ENCODE measurements around the gene MOCOS.
"Not testable (repeated sequence)": the region's sequence is repeated elsewhere in the genome, so short reads cannot be mapped to it uniquely, and the experiment has no call there.

Gene MOCOS

DNA sequence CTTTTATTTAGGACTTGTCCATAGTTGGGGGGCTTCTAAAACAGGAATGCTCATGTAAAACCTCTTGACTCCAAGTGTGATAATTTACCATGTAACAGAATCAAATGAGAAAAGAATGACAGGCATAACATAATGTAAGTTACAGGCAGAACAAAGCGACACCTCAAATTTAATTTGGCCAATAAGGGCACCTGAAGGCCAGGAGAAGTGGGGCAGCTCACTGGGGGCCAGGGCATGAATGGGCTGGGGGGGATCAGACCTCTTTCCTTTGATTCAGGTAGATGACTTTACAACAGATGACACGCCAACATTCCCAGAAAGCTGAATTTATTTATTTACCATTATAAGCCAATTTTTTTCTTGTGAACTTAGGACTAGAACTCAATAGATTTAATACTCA is 14.5 kb downstream of the MOCOS start:
- no peak for DNase-seq (ENCODE audit: low read depth in 3 of 3)

DNA sequence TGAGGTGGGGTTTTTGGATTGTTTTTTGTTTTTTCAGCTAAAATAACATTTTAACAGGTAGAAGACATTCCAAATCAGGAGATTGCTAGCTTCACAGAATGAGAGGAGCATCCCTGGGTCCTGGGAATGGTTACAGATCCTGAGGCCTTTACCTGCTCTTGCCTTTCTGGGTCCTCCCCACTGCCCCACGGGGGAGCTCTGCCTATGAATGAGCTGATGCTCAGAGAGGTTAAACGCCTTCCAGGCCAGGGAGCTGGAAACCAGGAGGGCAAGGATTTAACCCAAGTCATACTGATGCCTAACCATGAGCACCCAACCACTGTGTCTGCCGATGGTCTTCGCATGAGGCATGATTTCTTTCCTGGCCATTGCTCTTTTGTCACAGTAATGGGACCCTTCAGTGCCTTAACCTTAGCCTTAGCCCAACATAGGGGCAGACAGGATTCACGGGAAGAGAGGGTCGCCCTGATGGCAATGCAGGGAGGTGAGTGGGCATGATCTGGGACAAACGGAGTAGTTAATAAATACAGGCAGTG is 16.1 kb downstream of the MOCOS start:
- no peak for DNase-seq (ENCODE audit: low read depth in 3 of 3)

GRCh38 chr18:36205166-36205565 is 17.9 kb downstream of the MOCOS start:
- no peak for DNase-seq (ENCODE audit: low read depth in 3 of 3)

- DNase-seq (ENCODE audit: low read depth in 3 of 3) = no peak
Observed at GRCh38 chr18:36207303-36207702, 20.0 kb downstream of the MOCOS start.

GRCh38 chr18:36207969-36208368 is 20.7 kb downstream of the MOCOS start:
- not testable (repeated sequence) for DNase-seq (ENCODE audit: low read depth in 3 of 3)

DNA sequence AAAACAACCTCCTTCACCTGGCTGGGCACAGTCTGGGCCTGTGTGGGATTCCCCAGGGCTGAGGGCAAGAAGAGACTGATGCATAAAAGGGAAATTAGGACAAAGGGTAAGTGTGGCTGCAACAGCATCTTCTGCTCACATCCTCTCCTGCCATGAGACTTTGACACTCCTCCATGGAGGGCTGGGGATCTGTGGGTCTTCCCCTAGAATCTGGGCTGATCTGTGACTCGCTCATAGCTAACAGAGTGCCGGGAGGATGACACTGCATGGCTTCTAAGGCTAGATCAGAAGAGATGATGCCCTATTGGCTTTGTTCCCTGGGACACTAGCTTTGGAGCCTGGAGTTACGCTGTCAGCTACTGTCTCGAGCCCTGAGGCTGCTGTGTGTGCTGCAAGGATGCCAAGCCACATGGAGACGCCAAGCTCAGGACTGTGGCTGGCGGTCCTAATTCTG is 24.3 kb downstream of the MOCOS start:
- DNase-seq (ENCODE audit: low read depth in 3 of 3) = no peak

- no peak for DNase-seq (ENCODE audit: low read depth in 3 of 3)
Observed at GRCh38 chr18:36212301-36213171, 25.2 kb downstream of the MOCOS start.

DNA sequence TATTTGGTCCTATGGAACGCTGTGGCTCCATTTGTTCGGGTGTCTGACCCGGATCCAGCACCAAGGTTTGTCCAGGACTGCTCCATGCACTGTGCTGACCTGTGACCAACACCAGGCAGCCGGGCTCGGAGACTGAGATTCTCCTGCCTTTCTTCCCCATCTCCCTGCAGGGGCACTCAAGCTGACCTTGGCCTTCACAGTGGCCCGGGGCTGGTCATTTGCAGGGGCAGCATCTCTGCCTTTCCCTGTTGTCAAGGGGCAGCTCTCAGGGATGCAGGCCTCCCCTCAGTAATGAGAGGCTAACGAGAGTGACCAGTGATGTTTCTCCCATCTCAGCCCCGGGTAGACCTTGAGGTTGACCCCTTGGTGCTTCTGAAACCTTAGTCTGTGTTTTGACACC is 27.5 kb downstream of the MOCOS start:
- DNase-seq (ENCODE audit: low read depth in 3 of 3) = no peak

- no peak for DNase-seq (ENCODE audit: low read depth in 3 of 3)
Observed at GRCh38 chr18:36215577-36215976, 28.3 kb downstream of the MOCOS start.

- DNase-seq (ENCODE audit: low read depth in 3 of 3) = no peak
Observed at GRCh38 chr18:36217348-36217747, 30.1 kb downstream of the MOCOS start.

GRCh38 chr18:36229188-36229587 is 41.9 kb downstream of the MOCOS start:
- DNase-seq (ENCODE audit: low read depth in 3 of 3) = no peak

DNA sequence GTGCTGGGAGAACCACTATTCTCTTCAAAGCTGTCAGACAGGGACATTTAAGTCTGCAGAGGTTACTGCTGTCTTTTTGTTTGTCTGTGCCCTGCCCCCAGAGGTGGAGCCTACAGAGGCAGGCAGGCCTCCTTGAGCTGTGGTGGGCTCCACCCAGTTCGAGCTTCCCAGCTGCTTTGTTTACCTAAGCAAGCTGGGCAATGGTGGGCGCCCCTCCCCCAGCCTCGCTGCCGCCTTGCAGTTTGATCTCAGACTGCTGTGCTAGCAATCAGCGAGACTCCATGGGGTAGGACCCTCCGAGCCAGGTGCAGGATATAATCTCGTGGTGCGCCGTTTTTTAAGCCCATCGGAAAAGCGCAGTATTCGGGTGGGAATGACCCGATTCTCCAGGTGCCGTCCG is 53.2 kb downstream of the MOCOS start:
- DNase-seq (ENCODE audit: low read depth in 3 of 3) = not testable (repeated sequence)

- no peak for DNase-seq (ENCODE audit: low read depth in 3 of 3)
Observed at GRCh38 chr18:36241831-36242230, 54.5 kb downstream of the MOCOS start.

DNA sequence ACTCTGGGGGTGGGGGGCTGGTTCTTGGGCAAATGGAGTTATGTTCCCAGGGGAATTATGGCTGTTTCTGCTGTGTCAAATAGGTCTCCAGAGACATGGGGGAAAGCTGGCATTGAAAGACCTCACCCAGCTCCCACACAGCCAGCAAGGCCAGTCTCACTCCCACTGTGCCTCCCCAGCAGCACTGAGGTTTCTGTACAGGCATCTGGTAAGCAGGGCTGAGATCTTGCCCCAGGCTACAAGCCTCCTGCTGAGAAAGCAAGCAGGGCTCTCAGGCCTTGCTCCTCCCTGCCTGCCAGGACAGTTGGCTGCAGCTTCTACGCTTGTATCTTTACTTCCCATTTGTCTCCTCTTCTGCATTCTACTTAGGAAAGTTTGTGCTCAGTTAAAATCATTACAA is 59.7 kb downstream of the MOCOS start:
- no peak for DNase-seq (ENCODE audit: low read depth in 3 of 3)

DNA sequence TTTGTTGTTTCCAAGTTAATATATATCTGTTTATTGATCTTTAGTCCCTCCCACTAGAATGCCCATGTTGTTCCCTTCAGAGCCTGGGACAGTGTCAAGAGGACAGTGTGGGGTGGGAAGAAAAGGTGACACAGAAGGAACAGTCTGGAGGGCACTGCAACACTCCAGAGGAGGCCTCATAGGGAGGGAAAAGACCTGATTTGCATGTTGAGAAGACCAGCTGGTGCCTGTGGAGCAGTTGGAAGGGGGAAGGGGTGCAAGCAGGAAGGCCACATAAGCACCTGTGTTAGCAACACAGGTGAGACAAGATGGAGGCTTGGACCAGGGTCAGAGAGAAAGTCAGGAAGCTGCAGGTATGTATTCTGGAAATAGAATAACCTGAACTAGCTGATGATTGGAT is 62.1 kb downstream of the MOCOS start:
- DNase-seq (ENCODE audit: low read depth in 3 of 3) = no peak

DNA sequence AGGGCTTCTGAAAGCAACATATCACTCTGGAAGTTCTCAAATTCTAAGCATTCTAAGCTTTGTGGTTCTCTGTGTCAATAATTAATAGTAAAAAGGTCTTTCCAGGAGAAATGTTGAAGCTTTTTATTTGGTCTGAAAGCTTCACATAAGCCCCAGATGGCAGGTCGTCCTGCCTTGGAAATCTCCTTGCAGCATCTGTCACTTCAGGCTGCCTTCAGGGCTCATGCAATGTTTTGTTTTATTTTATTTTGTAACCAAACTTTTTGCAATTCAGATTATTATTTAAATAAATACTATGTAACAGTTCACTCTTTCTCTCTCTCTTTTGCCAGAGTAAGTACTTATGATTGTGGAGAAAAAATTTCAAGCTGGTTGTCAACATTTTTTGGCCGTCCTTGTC is 63.5 kb downstream of the MOCOS start:
- DNase-seq (ENCODE audit: low read depth in 3 of 3) = no peak

GRCh38 chr18:36255072-36255698 is 67.9 kb downstream of the MOCOS start:
- no peak for DNase-seq (ENCODE audit: low read depth in 3 of 3)

DNA sequence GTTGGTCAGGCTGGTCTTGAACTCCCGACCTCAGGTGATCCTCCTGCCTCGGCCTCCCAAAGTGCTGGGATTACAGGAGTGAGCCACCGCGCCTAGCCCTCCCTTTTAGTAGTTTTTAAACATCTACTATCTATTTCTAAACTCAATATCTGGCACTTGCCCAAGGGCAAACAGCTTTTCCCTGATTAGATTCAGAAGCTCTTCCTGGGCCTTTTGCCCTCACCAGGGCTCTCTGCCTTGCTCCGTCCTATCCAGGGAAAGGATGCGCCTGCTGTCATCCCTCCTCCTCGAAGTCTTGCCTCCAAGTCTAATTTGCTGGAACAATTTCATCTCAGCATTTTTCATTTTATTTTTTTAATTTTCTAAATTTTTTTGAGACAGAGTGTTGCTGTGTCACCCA is 68.8 kb downstream of the MOCOS start:
- no peak for DNase-seq (ENCODE audit: low read depth in 3 of 3)

DNA sequence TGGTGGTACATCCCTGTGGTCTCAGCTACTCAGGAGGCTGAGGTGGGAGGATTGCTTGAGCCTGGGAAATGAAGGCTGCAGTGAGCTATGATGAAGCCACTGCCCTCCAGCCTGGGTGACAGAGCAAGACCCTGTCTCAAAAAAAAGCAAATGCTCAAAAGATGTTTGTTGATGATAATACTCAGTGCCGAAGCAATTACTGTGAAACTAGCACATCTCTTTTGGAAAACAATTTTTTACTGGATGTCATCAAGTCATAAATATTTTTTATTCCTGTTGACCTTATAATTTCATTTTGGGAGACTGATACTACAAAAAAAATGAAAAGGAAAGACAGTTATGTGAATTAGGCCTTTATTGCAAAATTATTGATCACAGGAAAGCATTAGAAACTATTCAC is 75.7 kb downstream of the MOCOS start:
- DNase-seq (ENCODE audit: low read depth in 3 of 3) = no peak

GRCh38 chr18:36264283-36264682 is 77.0 kb downstream of the MOCOS start:
- no peak for DNase-seq (ENCODE audit: low read depth in 3 of 3)

- DNase-seq (ENCODE audit: low read depth in 3 of 3) = no peak
Observed at GRCh38 chr18:36265015-36265414, 77.7 kb downstream of the MOCOS start.

- DNase-seq (ENCODE audit: low read depth in 3 of 3) = no peak
Observed at GRCh38 chr18:36269157-36269556, 81.9 kb downstream of the MOCOS start.

DNA sequence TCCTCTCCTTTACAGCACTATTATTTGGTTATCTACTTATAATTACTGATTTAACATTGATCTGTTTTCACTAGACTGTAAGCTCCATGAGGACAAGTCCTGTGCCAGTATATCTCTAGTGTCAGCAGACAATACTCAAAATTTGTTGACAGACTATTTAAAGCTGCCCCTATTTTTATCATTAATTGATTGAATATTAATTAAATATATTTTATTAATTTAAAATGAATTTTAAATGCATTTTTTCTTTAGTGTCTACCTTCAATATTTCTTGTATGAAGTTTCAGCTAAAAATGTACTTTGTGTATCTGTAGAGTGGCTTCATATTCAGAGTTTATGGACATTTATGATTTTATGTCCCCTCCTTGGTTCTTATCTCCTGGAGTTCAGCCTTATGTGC is 83.9 kb downstream of the MOCOS start:
- DNase-seq (ENCODE audit: low read depth in 3 of 3) = no peak
